GM19467 (cell line): ENCODE measurements around the gene ZNF750.

Experiments used
- ATAC-seq: cut with Tn5 transposase; IDR thresholded peaks from one replicate; pipeline ENCODE4 v1.9.1; 2021; ENCODE audit warnings: mild to moderate bottlenecking, moderate library complexity; ENCODE audit not compliant: unreplicated experiment

The ZNF750 gene

GRCh38 chr17:82815354-82815753 lies 24.5 kb downstream of the ZNF750 start:
- no peak for ATAC-seq

- no peak for ATAC-seq
Observed at GRCh38 chr17:82814834-82815233, 25.0 kb downstream of the ZNF750 start.

- ATAC-seq: no peak
Observed at GRCh38 chr17:82813299-82814051, 26.3 kb downstream of the ZNF750 start.

- no peak for ATAC-seq
Observed at GRCh38 chr17:82812601-82813000, 27.2 kb downstream of the ZNF750 start.

GRCh38 chr17:82812058-82812457 lies 27.8 kb downstream of the ZNF750 start:
- no peak for ATAC-seq

GRCh38 chr17:82810644-82811430 lies 29.0 kb downstream of the ZNF750 start:
- no peak for ATAC-seq

GRCh38 chr17:82808921-82809905 lies 30.6 kb downstream of the ZNF750 start:
- no peak for ATAC-seq

- ATAC-seq: no peak
Observed at GRCh38 chr17:82808006-82808405, 31.8 kb downstream of the ZNF750 start.

- ATAC-seq: no peak
Observed at GRCh38 chr17:82807562-82807961, 32.3 kb downstream of the ZNF750 start.

- no peak for ATAC-seq
Observed at GRCh38 chr17:82807101-82807500, 32.7 kb downstream of the ZNF750 start.

- ATAC-seq: no peak
Observed at GRCh38 chr17:82806645-82807044, 33.2 kb downstream of the ZNF750 start.

- no peak for ATAC-seq
Observed at GRCh38 chr17:82805823-82806222, 34.0 kb downstream of the ZNF750 start.

- ATAC-seq: no peak
Observed at GRCh38 chr17:82805254-82805653, 34.6 kb downstream of the ZNF750 start.

- no peak for ATAC-seq
Observed at GRCh38 chr17:82804442-82805191, 35.2 kb downstream of the ZNF750 start.

GRCh38 chr17:82803606-82804005 lies 36.2 kb downstream of the ZNF750 start:
- ATAC-seq: no peak

GRCh38 chr17:82803185-82803584 lies 36.6 kb downstream of the ZNF750 start:
- ATAC-seq: no peak

GRCh38 chr17:82802075-82802780 lies 37.6 kb downstream of the ZNF750 start:
- ATAC-seq: no peak

GRCh38 chr17:82801377-82801970 lies 38.3 kb downstream of the ZNF750 start:
- no peak for ATAC-seq

- no peak for ATAC-seq
Observed at GRCh38 chr17:82800885-82801284, 38.9 kb downstream of the ZNF750 start.
